ENCODE data around the gene PLP1.
"Not testable (repeated sequence)": the region's sequence is repeated elsewhere in the genome, so short reads cannot be mapped to it uniquely, and the experiment has no call there.

The PLP1 gene

GRCh38 chrX:103800318-103800717 lies 23.7 kb downstream of the PLP1 start:
- no peak overlapping the region for H3K4me3 ChIP-seq (replicated peaks; ENCODE audit: low read depth, low read length)
- DNase-seq (ENCODE audit: extremely low read depth, low read depth): no peak
- TF ChIP-seq CTCF (IDR thresholded peaks at IDR 0.05; ENCODE audit: low read depth, low read length, missing control alignments): no peak

GRCh38 chrX:103805860-103806259 lies 29.2 kb downstream of the PLP1 start:
- no peak for TF ChIP-seq CTCF (IDR thresholded peaks at IDR 0.05; ENCODE audit: low read depth, low read length, missing control alignments)
- DNase-seq (ENCODE audit: extremely low read depth, low read depth): no peak
- H3K4me3 ChIP-seq (replicated peaks; ENCODE audit: low read depth, low read length): no peak overlapping the region

- no peak overlapping the region for H3K4me3 ChIP-seq (replicated peaks; ENCODE audit: low read depth, low read length)
- no peak for DNase-seq (ENCODE audit: extremely low read depth, low read depth)
- TF ChIP-seq CTCF (IDR thresholded peaks at IDR 0.05; ENCODE audit: low read depth, low read length, missing control alignments): no peak
These were observed 30.3 kb downstream of the PLP1 start for GRCh38 chrX:103806862-103807474.

- no peak for DNase-seq (ENCODE audit: extremely low read depth, low read depth)
- TF ChIP-seq CTCF (IDR thresholded peaks at IDR 0.05; ENCODE audit: low read depth, low read length, missing control alignments): no peak
- no peak overlapping the region for H3K4me3 ChIP-seq (replicated peaks; ENCODE audit: low read depth, low read length)
These were observed 35.2 kb downstream of the PLP1 start for GRCh38 chrX:103811858-103812257.

GRCh38 chrX:103817101-103817500 lies 40.5 kb downstream of the PLP1 start:
- not testable (repeated sequence) for H3K4me3 ChIP-seq (replicated peaks; ENCODE audit: low read depth, low read length); DNase-seq (ENCODE audit: extremely low read depth, low read depth)

GRCh38 chrX:103817502-103817901 lies 40.9 kb downstream of the PLP1 start:
- no peak overlapping the region for H3K4me3 ChIP-seq (replicated peaks; ENCODE audit: low read depth, low read length)
- peak; percentile 29 for TF ChIP-seq CTCF (IDR thresholded peaks at IDR 0.05; ENCODE audit: low read depth, low read length, missing control alignments)
- DNase-seq (ENCODE audit: extremely low read depth, low read depth): peak; percentile 25

GRCh38 chrX:103818842-103819619 lies 42.4 kb downstream of the PLP1 start:
- no peak for TF ChIP-seq CTCF (IDR thresholded peaks at IDR 0.05; ENCODE audit: low read depth, low read length, missing control alignments)
- no peak overlapping the region for H3K4me3 ChIP-seq (replicated peaks; ENCODE audit: low read depth, low read length)
- no peak for DNase-seq (ENCODE audit: extremely low read depth, low read depth)

GRCh38 chrX:103820802-103821201 lies 44.2 kb downstream of the PLP1 start:
- not testable (repeated sequence) for DNase-seq (ENCODE audit: extremely low read depth, low read depth); H3K4me3 ChIP-seq (replicated peaks; ENCODE audit: low read depth, low read length)

Data from HFF-Myc (cell line).